HepG2 (cell line): ENCODE results near the gene FRAS1. TPM values are rescaled to one million over a fixed set of nuclear protein-coding genes. Genes with fewer than 3 reads are reported as not detected.

Experiments
- ARNT ChIP-seq: fragments of 450-650 bp; IDR thresholded peaks from 2 replicates; pipeline ENCODE4 v1.6.1; 2017
- ARNT2 ChIP-seq: sonication (generic); formaldehyde crosslinking; IDR thresholded peaks from 2 replicates; pipeline ENCODE4 v1.8.0; 2022; ENCODE audit warnings: mild to moderate bottlenecking, low read depth, missing genetic modification reagents, moderate library complexity
- HES4 ChIP-seq: sonication (generic); formaldehyde crosslinking; IDR thresholded peaks from 2 replicates; pipeline ENCODE4 v1.9.0; 2021; ENCODE audit warnings: mild to moderate bottlenecking, missing genetic modification reagents, borderline replicate concordance
- ISX ChIP-seq: sonication (generic); formaldehyde crosslinking; conservative IDR thresholded peaks from 2 replicates; pipeline ENCODE4 v1.5.0; 2020; ENCODE audit warnings: missing genetic modification reagents
- MEF2D ChIP-seq: sonication (generic); formaldehyde crosslinking; IDR thresholded peaks from 2 replicates; pipeline ENCODE4 v1.5.1; 2020; ENCODE audit warnings: mild to moderate bottlenecking, missing genetic modification reagents
- POLR2AphosphoS5 ChIP-seq: IDR thresholded peaks from 2 replicates; pipeline ENCODE4 v1.6.1; 2012; ENCODE audit warnings: low read depth, low read length
- TARDBP ChIP-seq: sonication (generic); formaldehyde crosslinking; IDR thresholded peaks from 2 replicates; pipeline ENCODE4 v1.8.0; 2022; ENCODE audit warnings: mild to moderate bottlenecking, missing genetic modification reagents
- ZBTB42 ChIP-seq: sonication (generic); formaldehyde crosslinking; IDR thresholded peaks from 2 replicates; pipeline ENCODE4 v1.5.0; 2020; ENCODE audit warnings: mild to moderate bottlenecking, missing genetic modification reagents
- ZBTB7A ChIP-seq: sonication (generic); formaldehyde crosslinking; IDR thresholded peaks from 2 replicates; pipeline ENCODE4 v1.8.0; 2022; ENCODE audit warnings: mild to moderate bottlenecking, missing genetic modification reagents
- ZFP62 ChIP-seq: sonication (generic); formaldehyde crosslinking; IDR thresholded peaks from 2 replicates; pipeline ENCODE4 v1.4.0; 2020; ENCODE audit warnings: missing genetic modification reagents
- ZNF563 ChIP-seq: sonication (generic); formaldehyde crosslinking; IDR thresholded peaks from 2 replicates; pipeline ENCODE4 v1.8.0; 2022; ENCODE audit warnings: mild to moderate bottlenecking, moderate library complexity, missing genetic modification reagents
- ZNF605 ChIP-seq: sonication (generic); formaldehyde crosslinking; IDR thresholded peaks from 2 replicates; pipeline ENCODE4 v1.8.0; 2022; ENCODE audit warnings: mild to moderate bottlenecking, missing genetic modification reagents
- ZNF782 ChIP-seq: sonication (generic); formaldehyde crosslinking; IDR thresholded peaks from 2 replicates; pipeline ENCODE4 v1.4.0; 2020; ENCODE audit warnings: missing genetic modification reagents, mild to moderate bottlenecking, borderline replicate concordance
- polyA plus RNA-seq, 8 experiments: library from polyadenylated mRNA; depleted of rRNA in 3 of 8; stranded (reverse) in 7 of 8; unstranded in 1 of 8; fragments of >200 nt; fragmentation: Illumina TruSeq in 4 of 8; extraction: Trizol in 4 of 8; gene quantifications; 2 replicates each; pipeline versions ENCODE4 v1.2.1 to v1.2.3, GENCODE V29; 2011 to 2016; ENCODE audit warnings: low read depth in 4 of 8, missing spikeins in 1 of 8, mixed read lengths in 1 of 8; ENCODE audit not compliant: insufficient read depth in 1 of 8
- total RNA-seq, 5 experiments: library from RNA; depleted of rRNA; stranded (reverse); fragments of >200 nt; fragmentation: Illumina TruSeq; extraction: Trizol; gene quantifications; 2 replicates each; pipeline ENCODE4 v1.2.3, GENCODE V29; 2016; ENCODE audit warnings: low read depth in 1 of 5
- TF ChIP-seq, protein P1 (sequence below): sonication (generic); formaldehyde crosslinking; conservative IDR thresholded peaks from 2 replicates; pipeline ENCODE4 v1.4.0; 2020; ENCODE audit warnings: missing genetic modification reagents
- TF ChIP-seq, protein P2 (sequence below): sonication (generic); formaldehyde crosslinking; IDR thresholded peaks from 2 replicates; pipeline ENCODE4 v1.5.1; 2020; ENCODE audit warnings: mild to moderate bottlenecking, missing genetic modification reagents, borderline replicate concordance
- TF ChIP-seq, protein P3 (sequence below): sonication (generic); formaldehyde crosslinking; IDR thresholded peaks from 2 replicates; pipeline ENCODE4 v1.5.1; 2020; ENCODE audit warnings: missing genetic modification reagents, mild to moderate bottlenecking, borderline replicate concordance
- TF ChIP-seq, protein P4 (sequence below): sonication (generic); formaldehyde crosslinking; IDR thresholded peaks from 2 replicates; pipeline ENCODE4 v1.4.0; 2020; ENCODE audit warnings: missing genetic modification reagents
- TF ChIP-seq, protein P5 (sequence below): IDR thresholded peaks from 2 replicates; pipeline ENCODE4 v1.6.1; 2018; ENCODE audit warnings: missing genetic modification reagents, mild to moderate bottlenecking, missing compliant biosample characterization

FRAS1 gene
- total and polyA plus RNA-seq, 2 of the 13 experiments (the other 11 are each of a cell fraction or from before 2014, with no cell fraction given): 22.5 to 31.6 TPM

DNA sequence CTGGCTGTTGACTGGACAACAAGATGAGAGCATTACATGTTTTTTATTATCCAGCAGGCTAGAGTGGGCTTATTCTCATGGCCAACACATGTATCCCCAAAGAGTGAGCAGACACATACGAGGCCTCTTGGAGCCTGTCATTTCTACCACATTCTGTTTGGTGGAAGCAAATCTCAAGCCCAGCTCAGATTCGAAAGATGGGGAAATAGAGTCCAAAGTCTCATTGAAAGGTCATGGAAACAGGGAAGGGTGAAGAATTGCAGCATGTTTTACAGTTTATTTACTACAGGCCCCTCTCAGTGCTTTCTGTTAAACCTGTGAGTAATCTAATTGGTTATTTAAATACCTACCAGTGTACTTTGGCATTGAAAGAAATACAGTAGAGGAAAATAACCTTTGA lies 108.6 kb downstream of the FRAS1 start (continued):
- no peak for TF ChIP-seq ZBTB7A (CRISPR knock-in tag)
- no peak for TF ChIP-seq ZNF605 (CRISPR knock-in tag)
- TF ChIP-seq ARNT2 (CRISPR knock-in tag): 0 out of 2 replicates have a peak, but pooled peaks have one; percentile 29
- TF ChIP-seq ZFP62 (CRISPR knock-in tag): no peak
- TF ChIP-seq, protein P1, sequence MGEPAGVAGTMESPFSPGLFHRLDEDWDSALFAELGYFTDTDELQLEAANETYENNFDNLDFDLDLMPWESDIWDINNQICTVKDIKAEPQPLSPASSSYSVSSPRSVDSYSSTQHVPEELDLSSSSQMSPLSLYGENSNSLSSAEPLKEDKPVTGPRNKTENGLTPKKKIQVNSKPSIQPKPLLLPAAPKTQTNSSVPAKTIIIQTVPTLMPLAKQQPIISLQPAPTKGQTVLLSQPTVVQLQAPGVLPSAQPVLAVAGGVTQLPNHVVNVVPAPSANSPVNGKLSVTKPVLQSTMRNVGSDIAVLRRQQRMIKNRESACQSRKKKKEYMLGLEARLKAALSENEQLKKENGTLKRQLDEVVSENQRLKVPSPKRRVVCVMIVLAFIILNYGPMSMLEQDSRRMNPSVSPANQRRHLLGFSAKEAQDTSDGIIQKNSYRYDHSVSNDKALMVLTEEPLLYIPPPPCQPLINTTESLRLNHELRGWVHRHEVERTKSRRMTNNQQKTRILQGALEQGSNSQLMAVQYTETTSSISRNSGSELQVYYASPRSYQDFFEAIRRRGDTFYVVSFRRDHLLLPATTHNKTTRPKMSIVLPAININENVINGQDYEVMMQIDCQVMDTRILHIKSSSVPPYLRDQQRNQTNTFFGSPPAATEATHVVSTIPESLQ (CRISPR knock-in tag): no peak
- TF ChIP-seq ISX (CRISPR knock-in tag): no peak
- TF ChIP-seq MEF2D: 0 out of 2 replicates have a peak, but pooled peaks have one; percentile 40
- 0 out of 2 replicates have a peak, but pooled peaks have one; percentile 22 for TF ChIP-seq POLR2AphosphoS5
- no peak for TF ChIP-seq HES4 (CRISPR knock-in tag)
- TF ChIP-seq ZBTB42 (CRISPR knock-in tag): no peak
- TF ChIP-seq ZNF782 (CRISPR knock-in tag): no peak
- TF ChIP-seq, protein P2, sequence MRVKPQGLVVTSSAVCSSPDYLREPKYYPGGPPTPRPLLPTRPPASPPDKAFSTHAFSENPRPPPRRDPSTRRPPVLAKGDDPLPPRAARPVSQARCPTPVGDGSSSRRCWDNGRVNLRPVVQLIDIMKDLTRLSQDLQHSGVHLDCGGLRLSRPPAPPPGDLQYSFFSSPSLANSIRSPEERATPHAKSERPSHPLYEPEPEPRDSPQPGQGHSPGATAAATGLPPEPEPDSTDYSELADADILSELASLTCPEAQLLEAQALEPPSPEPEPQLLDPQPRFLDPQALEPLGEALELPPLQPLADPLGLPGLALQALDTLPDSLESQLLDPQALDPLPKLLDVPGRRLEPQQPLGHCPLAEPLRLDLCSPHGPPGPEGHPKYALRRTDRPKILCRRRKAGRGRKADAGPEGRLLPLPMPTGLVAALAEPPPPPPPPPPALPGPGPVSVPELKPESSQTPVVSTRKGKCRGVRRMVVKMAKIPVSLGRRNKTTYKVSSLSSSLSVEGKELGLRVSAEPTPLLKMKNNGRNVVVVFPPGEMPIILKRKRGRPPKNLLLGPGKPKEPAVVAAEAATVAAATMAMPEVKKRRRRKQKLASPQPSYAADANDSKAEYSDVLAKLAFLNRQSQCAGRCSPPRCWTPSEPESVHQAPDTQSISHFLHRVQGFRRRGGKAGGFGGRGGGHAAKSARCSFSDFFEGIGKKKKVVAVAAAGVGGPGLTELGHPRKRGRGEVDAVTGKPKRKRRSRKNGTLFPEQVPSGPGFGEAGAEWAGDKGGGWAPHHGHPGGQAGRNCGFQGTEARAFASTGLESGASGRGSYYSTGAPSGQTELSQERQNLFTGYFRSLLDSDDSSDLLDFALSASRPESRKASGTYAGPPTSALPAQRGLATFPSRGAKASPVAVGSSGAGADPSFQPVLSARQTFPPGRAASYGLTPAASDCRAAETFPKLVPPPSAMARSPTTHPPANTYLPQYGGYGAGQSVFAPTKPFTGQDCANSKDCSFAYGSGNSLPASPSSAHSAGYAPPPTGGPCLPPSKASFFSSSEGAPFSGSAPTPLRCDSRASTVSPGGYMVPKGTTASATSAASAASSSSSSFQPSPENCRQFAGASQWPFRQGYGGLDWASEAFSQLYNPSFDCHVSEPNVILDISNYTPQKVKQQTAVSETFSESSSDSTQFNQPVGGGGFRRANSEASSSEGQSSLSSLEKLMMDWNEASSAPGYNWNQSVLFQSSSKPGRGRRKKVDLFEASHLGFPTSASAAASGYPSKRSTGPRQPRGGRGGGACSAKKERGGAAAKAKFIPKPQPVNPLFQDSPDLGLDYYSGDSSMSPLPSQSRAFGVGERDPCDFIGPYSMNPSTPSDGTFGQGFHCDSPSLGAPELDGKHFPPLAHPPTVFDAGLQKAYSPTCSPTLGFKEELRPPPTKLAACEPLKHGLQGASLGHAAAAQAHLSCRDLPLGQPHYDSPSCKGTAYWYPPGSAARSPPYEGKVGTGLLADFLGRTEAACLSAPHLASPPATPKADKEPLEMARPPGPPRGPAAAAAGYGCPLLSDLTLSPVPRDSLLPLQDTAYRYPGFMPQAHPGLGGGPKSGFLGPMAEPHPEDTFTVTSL (CRISPR knock-in tag): peak; percentile 91; the same call in 1 of the 2 replicates
- peak; percentile 61; the same call in 1 of the 2 replicates for TF ChIP-seq TARDBP (CRISPR knock-in tag)
- TF ChIP-seq, protein P3, sequence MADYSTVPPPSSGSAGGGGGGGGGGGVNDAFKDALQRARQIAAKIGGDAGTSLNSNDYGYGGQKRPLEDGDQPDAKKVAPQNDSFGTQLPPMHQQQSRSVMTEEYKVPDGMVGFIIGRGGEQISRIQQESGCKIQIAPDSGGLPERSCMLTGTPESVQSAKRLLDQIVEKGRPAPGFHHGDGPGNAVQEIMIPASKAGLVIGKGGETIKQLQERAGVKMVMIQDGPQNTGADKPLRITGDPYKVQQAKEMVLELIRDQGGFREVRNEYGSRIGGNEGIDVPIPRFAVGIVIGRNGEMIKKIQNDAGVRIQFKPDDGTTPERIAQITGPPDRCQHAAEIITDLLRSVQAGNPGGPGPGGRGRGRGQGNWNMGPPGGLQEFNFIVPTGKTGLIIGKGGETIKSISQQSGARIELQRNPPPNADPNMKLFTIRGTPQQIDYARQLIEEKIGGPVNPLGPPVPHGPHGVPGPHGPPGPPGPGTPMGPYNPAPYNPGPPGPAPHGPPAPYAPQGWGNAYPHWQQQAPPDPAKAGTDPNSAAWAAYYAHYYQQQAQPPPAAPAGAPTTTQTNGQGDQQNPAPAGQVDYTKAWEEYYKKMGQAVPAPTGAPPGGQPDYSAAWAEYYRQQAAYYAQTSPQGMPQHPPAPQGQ: no peak
- no peak for TF ChIP-seq ARNT
- TF ChIP-seq, protein P4, sequence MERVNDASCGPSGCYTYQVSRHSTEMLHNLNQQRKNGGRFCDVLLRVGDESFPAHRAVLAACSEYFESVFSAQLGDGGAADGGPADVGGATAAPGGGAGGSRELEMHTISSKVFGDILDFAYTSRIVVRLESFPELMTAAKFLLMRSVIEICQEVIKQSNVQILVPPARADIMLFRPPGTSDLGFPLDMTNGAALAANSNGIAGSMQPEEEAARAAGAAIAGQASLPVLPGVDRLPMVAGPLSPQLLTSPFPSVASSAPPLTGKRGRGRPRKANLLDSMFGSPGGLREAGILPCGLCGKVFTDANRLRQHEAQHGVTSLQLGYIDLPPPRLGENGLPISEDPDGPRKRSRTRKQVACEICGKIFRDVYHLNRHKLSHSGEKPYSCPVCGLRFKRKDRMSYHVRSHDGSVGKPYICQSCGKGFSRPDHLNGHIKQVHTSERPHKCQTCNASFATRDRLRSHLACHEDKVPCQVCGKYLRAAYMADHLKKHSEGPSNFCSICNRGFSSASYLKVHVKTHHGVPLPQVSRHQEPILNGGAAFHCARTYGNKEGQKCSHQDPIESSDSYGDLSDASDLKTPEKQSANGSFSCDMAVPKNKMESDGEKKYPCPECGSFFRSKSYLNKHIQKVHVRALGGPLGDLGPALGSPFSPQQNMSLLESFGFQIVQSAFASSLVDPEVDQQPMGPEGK (CRISPR knock-in tag): peak; percentile 25; the same call in 1 of the 2 replicates
- TF ChIP-seq, protein P5, sequence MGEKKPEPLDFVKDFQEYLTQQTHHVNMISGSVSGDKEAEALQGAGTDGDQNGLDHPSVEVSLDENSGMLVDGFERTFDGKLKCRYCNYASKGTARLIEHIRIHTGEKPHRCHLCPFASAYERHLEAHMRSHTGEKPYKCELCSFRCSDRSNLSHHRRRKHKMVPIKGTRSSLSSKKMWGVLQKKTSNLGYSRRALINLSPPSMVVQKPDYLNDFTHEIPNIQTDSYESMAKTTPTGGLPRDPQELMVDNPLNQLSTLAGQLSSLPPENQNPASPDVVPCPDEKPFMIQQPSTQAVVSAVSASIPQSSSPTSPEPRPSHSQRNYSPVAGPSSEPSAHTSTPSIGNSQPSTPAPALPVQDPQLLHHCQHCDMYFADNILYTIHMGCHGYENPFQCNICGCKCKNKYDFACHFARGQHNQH (CRISPR knock-in tag): peak; percentile 46; the same call in 1 of the 2 replicates
- no peak for TF ChIP-seq ZNF563
